SU-DHL-6 (cell line): ENCODE results near the gene OR5B3.

ENCODE experiments used
- CTCF ChIP-seq: fragments of 200-600 bp; sonication (generic); IDR thresholded peaks from one replicate; pipeline ENCODE4 v1.5.1; 2017; ENCODE audit warnings: antibody characterized with exemption, mild to moderate bottlenecking, low read length, moderate library complexity; ENCODE audit not compliant: insufficient read depth, poor library complexity, severe bottlenecking
- EZH2phosphoT487 ChIP-seq: fragments of 200-600 bp; sonication (generic), shearing (Covaris generic); conservative IDR thresholded peaks from 2 replicates; pipeline ENCODE4 v1.6.1; 2018; ENCODE audit warnings: mild to moderate bottlenecking, antibody characterized with exemption, low read length, moderate library complexity, mixed read lengths

DNA sequence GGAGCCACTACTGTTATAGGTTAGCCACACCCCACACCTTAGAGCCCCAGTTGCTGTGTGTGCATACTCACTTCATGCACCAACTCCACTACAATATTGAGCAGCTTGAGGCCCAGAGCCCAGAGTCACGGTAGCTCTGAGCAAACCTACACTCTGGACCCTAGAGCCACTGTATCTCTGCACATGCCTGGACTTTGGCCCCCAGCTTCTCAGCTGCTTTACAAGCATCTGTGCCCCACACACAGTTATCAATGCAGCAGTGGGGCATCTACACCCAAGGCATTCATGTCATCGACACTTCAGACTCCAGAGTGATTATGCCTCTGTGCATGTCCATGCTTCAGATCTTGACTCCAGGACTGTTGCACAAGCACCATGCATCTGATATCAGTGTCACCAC, 37.6 kb upstream of the OR5B3 start:
- TF ChIP-seq CTCF (no peak), EZH2phosphoT487 (no peak)
